Testis (tissue), 2 donors: Measurements from ENCODE around the gene RFX1.

Experiments
- POLR2A ChIP-seq: fragments of 450-650 bp; IDR thresholded peaks from one replicate; pipeline ENCODE4 v1.6.1; 2017; ENCODE audit warnings: antibody characterized with exemption, mild to moderate bottlenecking, moderate library complexity
- TF ChIP-seq, protein P1 (sequence below), 3 experiments: fragments of 450-650 bp in 2 of 3; fragments of 200-600 bp in 1 of 3; sonication (generic) in 1 of 3; IDR thresholded peaks; one replicate each; pipeline ENCODE4 v1.5.1; 2016 to 2019; ENCODE audit warnings: antibody characterized with exemption in 3 of 3, mild to moderate bottlenecking in 2 of 3, moderate library complexity in 1 of 3

DNA sequence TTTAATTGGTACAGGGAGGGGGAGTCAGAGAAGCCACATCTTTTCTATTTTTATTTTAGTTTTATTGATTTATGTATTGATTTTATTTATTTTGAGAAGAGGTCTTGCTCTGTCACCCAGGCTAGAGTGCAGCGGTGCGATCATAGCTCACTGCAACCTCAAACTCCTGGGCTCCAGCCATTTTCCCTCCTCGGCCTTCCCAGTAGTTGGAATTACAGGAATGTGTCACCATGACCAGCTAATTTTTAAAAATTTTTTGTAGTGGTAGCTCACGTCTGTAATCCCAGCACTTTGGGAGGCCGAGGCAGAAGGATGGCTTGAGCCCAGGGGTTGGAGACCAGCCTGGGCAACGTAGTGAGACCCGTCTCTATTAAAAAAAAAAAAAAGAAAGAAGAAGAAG lies 29.6 kb upstream of the RFX1 start:
- TF ChIP-seq, protein P1, sequence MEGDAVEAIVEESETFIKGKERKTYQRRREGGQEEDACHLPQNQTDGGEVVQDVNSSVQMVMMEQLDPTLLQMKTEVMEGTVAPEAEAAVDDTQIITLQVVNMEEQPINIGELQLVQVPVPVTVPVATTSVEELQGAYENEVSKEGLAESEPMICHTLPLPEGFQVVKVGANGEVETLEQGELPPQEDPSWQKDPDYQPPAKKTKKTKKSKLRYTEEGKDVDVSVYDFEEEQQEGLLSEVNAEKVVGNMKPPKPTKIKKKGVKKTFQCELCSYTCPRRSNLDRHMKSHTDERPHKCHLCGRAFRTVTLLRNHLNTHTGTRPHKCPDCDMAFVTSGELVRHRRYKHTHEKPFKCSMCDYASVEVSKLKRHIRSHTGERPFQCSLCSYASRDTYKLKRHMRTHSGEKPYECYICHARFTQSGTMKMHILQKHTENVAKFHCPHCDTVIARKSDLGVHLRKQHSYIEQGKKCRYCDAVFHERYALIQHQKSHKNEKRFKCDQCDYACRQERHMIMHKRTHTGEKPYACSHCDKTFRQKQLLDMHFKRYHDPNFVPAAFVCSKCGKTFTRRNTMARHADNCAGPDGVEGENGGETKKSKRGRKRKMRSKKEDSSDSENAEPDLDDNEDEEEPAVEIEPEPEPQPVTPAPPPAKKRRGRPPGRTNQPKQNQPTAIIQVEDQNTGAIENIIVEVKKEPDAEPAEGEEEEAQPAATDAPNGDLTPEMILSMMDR (IDR thresholded peaks at IDR 0.05): no peak
- TF ChIP-seq POLR2A: no peak
